GOT3 (cell line): ENCODE results near the gene DRC3.

ENCODE experiments used
- DNase-seq: peaks from one replicate; lab custom pipeline; 2025; ENCODE audit warnings: mixed read lengths; lab: John Stamatoyannopoulos, UW

DRC3 gene

GRCh38 chr17:18055597-18055996, 82.9 kb downstream of the DRC3 start:
- DNase-seq, result no peak

DNA sequence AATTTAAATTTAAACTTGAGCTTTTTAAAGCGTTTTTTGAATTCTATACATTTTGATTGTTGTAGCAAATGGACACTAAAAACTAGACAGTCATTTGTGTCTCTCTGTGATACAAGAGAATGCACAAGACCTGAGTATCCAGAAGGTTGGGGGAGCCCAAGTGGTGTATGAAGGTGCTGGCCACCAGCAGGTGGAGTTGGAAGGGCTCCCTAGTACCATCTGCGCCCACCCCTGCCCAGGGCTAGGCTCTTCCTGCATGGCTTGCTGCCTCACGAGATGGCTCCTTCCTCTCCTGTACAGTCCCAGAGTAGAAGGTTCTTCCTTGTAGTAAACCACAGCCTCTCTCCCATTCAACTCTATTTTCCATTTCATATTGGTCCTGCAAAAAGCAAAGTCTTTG, 83.6 kb downstream of the DRC3 start:
- no peak for DNase-seq

GRCh38 chr17:18059283-18059682, 86.6 kb downstream of the DRC3 start:
- DNase-seq, result no peak

DNA sequence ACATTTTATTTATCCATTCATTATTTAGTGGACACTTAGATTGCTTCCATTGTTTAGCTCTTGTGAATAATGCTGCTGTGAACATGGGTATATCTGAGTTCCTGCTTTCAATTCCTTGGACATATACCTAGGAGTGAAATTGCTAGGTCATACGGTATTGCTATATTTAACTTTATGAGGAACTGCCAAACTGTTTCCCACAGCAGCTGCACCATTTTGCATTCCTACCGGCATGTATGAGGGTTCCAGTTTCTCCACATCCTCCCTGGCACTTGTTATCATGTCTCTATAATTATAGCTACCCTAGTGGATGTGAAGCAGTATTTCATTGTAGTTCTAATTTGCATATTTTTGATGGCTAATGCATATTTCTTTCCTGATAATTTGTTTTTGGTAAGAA, 91.4 kb downstream of the DRC3 start:
- DNase-seq, result no peak

GRCh38 chr17:18065546-18065945, 92.9 kb downstream of the DRC3 start:
- DNase-seq, result no peak
